K562 (cell line): ENCODE measurements around the gene NPAS3. TPM values are rescaled to one million over a fixed set of nuclear protein-coding genes. Genes with fewer than 3 reads are reported as not detected.

Experiments
- ATAC-seq: fragments of 200-7000 bp; cut with Tn5 transposase; 3 replicates; pipeline ENCODE4 v1.9.1; 2020; ENCODE audit warnings: moderate library complexity
- BruUV-seq: library from RNA; stranded (reverse); fragments of 400-500 nt; replicated peaks from 2 replicates; lab custom pipeline; 2021; lab: Mats Ljungman, UMichigan
- CTCF ChIA-PET: fragments of 300-600 bp; formaldehyde crosslinking; extraction: SDS; loops from one replicate; lab custom pipeline; 2021; ENCODE audit warnings: low intra/inter-chr PET ratio; lab: Yijun Ruan, JAX
- POLR2A ChIA-PET: fragments of 300-600, 350-650 bp; sonication (Branson Sonifier 250); formaldehyde crosslinking; extraction: SDS; loops from one replicate; lab custom pipeline; 2021; ENCODE audit warnings: antibody characterized with exemption, inconsistent platforms; lab: Yijun Ruan, JAX
- DNase-seq, 4 experiments: peaks; one replicate each; pipeline versions ENCODE4 v3.0.0 to v3.0.0-alpha.2; 2011 to 2018; ENCODE audit warnings: low spot score in 3 of 4, mixed read lengths in 3 of 4; ENCODE audit errors: extremely low read depth in 1 of 4
- FAIRE-seq: peaks from 2 replicates; lab custom pipeline; 2011; peaks lifted over from hg19 to GRCh38; lab: Jason Lieb, UNC
- H2AFZ ChIP-seq: 2 replicates; pipeline ENCODE4 v1.6.0; 2011; ENCODE audit warnings: low read depth, low read length, control low read depth, inconsistent platforms
- H3K27ac ChIP-seq: fragments of 200-600 bp; 3 replicates; pipeline ENCODE4 v1.8.0; 2011; ENCODE audit warnings: low read depth, mild to moderate bottlenecking, control low read depth, inconsistent platforms, low read length, moderate library complexity, mixed read lengths; ENCODE audit errors: extremely low read depth
- H3K27me3 ChIP-seq, 2 experiments: fragments of 300-600 bp in 1 of 2; 2 replicates in 1 of 2; 3 replicates in 1 of 2; pipeline versions ENCODE4 v1.6.0 to v1.8.0; 2011; ENCODE audit warnings: inconsistent platforms in 2 of 2, low read length in 2 of 2, mild to moderate bottlenecking in 1 of 2, mixed read lengths in 1 of 2, moderate library complexity in 1 of 2; ENCODE audit not compliant: control insufficient read depth in 2 of 2, insufficient read depth in 2 of 2
- H3K36me3 ChIP-seq: fragments of 300-600 bp; 3 replicates; pipeline ENCODE4 v1.8.0; 2011; ENCODE audit warnings: mild to moderate bottlenecking, low read length, inconsistent platforms; ENCODE audit not compliant: control insufficient read depth, insufficient read depth
- H3K4me1 ChIP-seq, 2 experiments: fragments of 200-600 bp in 1 of 2; replicated peaks in 1 of 2; 2 replicates in 1 of 2; 3 replicates in 1 of 2; pipeline versions ENCODE4 v1.5.1 to v1.8.0; 2011; ENCODE audit warnings: inconsistent platforms in 2 of 2, low read length in 2 of 2, mild to moderate bottlenecking in 1 of 2, mixed read lengths in 1 of 2, moderate library complexity in 1 of 2; ENCODE audit not compliant: control insufficient read depth in 2 of 2, insufficient read depth in 2 of 2
- H3K4me2 ChIP-seq: 2 replicates; pipeline ENCODE4 v1.6.1; 2011; ENCODE audit warnings: low read length, control low read depth, inconsistent platforms, mixed read lengths; ENCODE audit not compliant: insufficient read depth
- H3K4me3 ChIP-seq: fragments of 200-600 bp; sonication (generic), shearing (Covaris generic); 2 replicates; pipeline ENCODE4 v1.5.1; 2016; ENCODE audit warnings: control low read depth, inconsistent platforms
- H3K79me2 ChIP-seq: fragments of 200-600 bp; 3 replicates; pipeline ENCODE4 v1.8.0; 2011; ENCODE audit warnings: low read length, inconsistent platforms; ENCODE audit not compliant: control insufficient read depth, insufficient read depth
- H3K9ac ChIP-seq, 2 experiments: 2 replicates each; pipeline versions ENCODE4 v1.6.0 to v1.6.1; 2011; ENCODE audit warnings: low read depth in 2 of 2, low read length in 2 of 2, control low read depth in 1 of 2, inconsistent platforms in 1 of 2, mild to moderate bottlenecking in 1 of 2, mixed read lengths in 1 of 2; ENCODE audit not compliant: insufficient read depth in 1 of 2
- H3K9me1 ChIP-seq: one replicate; pipeline ENCODE4 v1.6.0; 2011; ENCODE audit warnings: inconsistent platforms, mild to moderate bottlenecking, low read length, moderate library complexity; ENCODE audit not compliant: control insufficient read depth, insufficient read depth
- H3K9me3 ChIP-seq: replicated peaks from 2 replicates; pipeline ENCODE4 v1.5.1; 2011; ENCODE audit warnings: low read depth, low read length, inconsistent platforms; ENCODE audit not compliant: control insufficient read depth, insufficient read depth
- H4K20me1 ChIP-seq: replicated peaks from 2 replicates; pipeline ENCODE4 v1.6.1; 2011; ENCODE audit warnings: low read length, inconsistent platforms, mixed read lengths; ENCODE audit not compliant: control insufficient read depth, insufficient read depth
- KDM4B ChIP-seq, 2 experiments: fragments of 450-650 bp in 1 of 2; sonication (generic) in 1 of 2; IDR thresholded peaks; 2 replicates each; pipeline ENCODE4 v1.6.1; 2016 to 2017; ENCODE audit warnings: borderline replicate concordance in 2 of 2, antibody characterized with exemption in 1 of 2, low read depth in 1 of 2, mild to moderate bottlenecking in 1 of 2
- LEF1 ChIP-seq: fragments of 450-650 bp; IDR thresholded peaks from 2 replicates; pipeline ENCODE4 v1.6.1; 2016; ENCODE audit warnings: mild to moderate bottlenecking
- ZNF184 ChIP-seq: sonication (generic); formaldehyde crosslinking; IDR thresholded peaks from 2 replicates; pipeline ENCODE4 v1.5.0; 2020; ENCODE audit warnings: missing genetic modification reagents
- ZNF764 ChIP-seq: fragments of 250-450 bp; sonication (Bioruptor Pico); IDR thresholded peaks from 2 replicates; pipeline ENCODE4 v1.4.0; 2020; ENCODE audit warnings: low read depth, mild to moderate bottlenecking, moderate library complexity
- ZSCAN29 ChIP-seq: fragments of 450-650 bp; IDR thresholded peaks from 2 replicates; pipeline ENCODE4 v1.6.1; 2017
- ZSCAN32 ChIP-seq: fragments of 450-650 bp; formaldehyde crosslinking; IDR thresholded peaks from 2 replicates; pipeline ENCODE4 v1.4.0; 2020; ENCODE audit warnings: mild to moderate bottlenecking, moderate library complexity
- WGBS: fragments of 100-300 bp; shearing (Covaris generic); methylation state at CpG from one replicate; pipeline ENCODE4 v1.1.6; 2016; ENCODE audit warnings: low coverage, mixed read lengths; ENCODE audit not compliant: insufficient coverage; ENCODE audit errors: missing lambda C conversion rate; 5-methylcytosine and 5-hydroxymethylcytosine counted together
- in situ Hi-C: fragments of 300-500 bp; cut with MboI; formaldehyde crosslinking; loops from 4 replicates; pipeline ENCODE4 v1.15.0; 2018; ENCODE audit warnings: inconsistent platforms, mixed read lengths
- intact Hi-C: fragments of 100-400 bp; cut with micrococcal nuclease; formaldehyde crosslinking; loops from 2 replicates; pipeline ENCODE4 v1.14.2; 2022
- polyA plus RNA-seq, 8 experiments: library from polyadenylated mRNA; depleted of rRNA in 4 of 8; stranded (reverse) in 5 of 8; unstranded in 3 of 8; fragments of >200 nt; fragmentation: Nextera tagmentation in 2 of 8; fragmentation: Illumina TruSeq in 1 of 8; extraction: Ambion mirVana in 2 of 8; extraction: Trizol in 1 of 8; gene quantifications; 2 replicates each; pipeline versions ENCODE4 v1.2.1 to v1.2.3, GENCODE V29; 2011 to 2014; ENCODE audit warnings: inconsistent platforms in 1 of 8, missing spikeins in 1 of 8
- total RNA-seq, 7 experiments: library from RNA; depleted of rRNA in 6 of 7; stranded (reverse); fragments of >200 nt in 6 of 7; fragmentation: Illumina TruSeq in 2 of 7; extraction: Trizol in 2 of 7; gene quantifications; 2 replicates each; pipeline versions ENCODE4 v1.2.1 to v1.2.3, GENCODE V29; 2011 to 2021; ENCODE audit warnings: low replicate concordance in 1 of 7
- TF ChIP-seq, protein P1 (sequence below): sonication (generic); formaldehyde crosslinking; IDR thresholded peaks from 2 replicates; pipeline ENCODE4 v1.8.0; 2023; ENCODE audit warnings: mild to moderate bottlenecking, missing genetic modification reagents
- TF ChIP-seq, protein P2 (sequence below): fragments of 450-650 bp; formaldehyde crosslinking; IDR thresholded peaks from 2 replicates; pipeline ENCODE4 v1.4.0; 2022; ENCODE audit warnings: missing genetic modification characterization
- TF ChIP-seq, protein P3 (sequence below): fragments of 200-400 bp; formaldehyde crosslinking; IDR thresholded peaks from 2 replicates; pipeline ENCODE4 v1.6.1; 2017; ENCODE audit warnings: mild to moderate bottlenecking, low read depth, low read length, moderate library complexity

The NPAS3 gene
- total and polyA plus RNA-seq, 9 of the 15 experiments (the other 6 are each of a cell fraction or from before 2014, with no cell fraction given) = 0.04 TPM; not detected in 8

DNA sequence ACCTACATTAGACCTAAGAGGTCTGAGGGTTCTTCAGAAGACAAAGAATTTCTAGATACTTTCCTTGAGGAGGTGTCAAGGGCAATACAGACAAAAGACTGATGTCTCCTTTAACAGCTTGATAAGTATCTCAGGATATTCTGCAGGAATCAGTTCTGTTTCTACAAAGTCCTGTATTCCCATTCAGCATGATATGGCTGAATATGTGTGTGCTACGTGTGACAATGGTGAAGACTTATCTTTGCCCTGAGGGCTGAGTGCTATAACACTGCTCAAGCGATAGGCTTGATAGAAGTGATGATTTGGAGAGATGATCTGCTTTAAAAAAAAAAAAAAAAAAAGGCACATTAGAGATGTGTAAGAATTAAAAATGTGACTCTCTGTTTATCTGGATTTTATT is 582.5 kb downstream of the NPAS3 start (continued):
- no peak for TF ChIP-seq ZSCAN32 (CRISPR knock-in tag)

DNA sequence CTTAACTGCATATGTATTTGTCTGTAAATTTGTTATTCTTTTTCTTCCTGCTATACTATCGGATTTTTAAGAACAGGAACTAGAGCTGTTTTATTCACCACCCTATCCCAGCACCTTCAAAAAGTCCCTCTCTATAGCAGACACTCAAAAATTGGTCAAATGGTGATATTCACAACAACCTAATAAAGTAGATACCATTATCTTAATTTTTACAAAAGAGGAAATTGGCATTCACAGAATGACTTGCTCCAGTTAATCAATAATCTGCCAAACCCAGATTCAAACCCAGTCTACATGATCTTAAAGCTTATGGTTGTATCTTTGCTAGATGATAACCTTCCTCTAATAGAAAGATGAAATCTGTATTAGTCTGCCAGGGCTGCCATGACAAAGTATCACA is 585.6 kb downstream of the NPAS3 start:
- Histone ChIP-seq H3K79me2 (no peaks in the 10 kb centered on the region), H3K4me2 (no peak overlapping the region), H3K9ac (no peak overlapping the region), H3K9me1 (no peaks in the 10 kb centered on the region), H3K9me3 (no peaks in the 10 kb centered on the region), H3K4me1 (no peaks in the 10 kb centered on the region), H3K4me3 (no peak overlapping the region), H3K27me3 (peaks cover 0 to 2% of the 10 kb centered on the region in 2 experiments; a peak in 2 of 5 replicates), H3K36me3 (no peaks in the 10 kb centered on the region), H2AFZ (no peak overlapping the region), H4K20me1 (no peaks in the 10 kb centered on the region), H3K27ac (no peak overlapping the region)
- no peak for ATAC-seq
- no peak for DNase-seq
- ChIA-PET POLR2A (no interaction called here), CTCF (no interaction called here)
- intact Hi-C loops = no loop called here
- WGBS = 0% methylated on average over 1 of the region's 1 CpG
- in situ Hi-C loops = no loop called here
- FAIRE-seq = no peak
- no peak for TF ChIP-seq ZNF764 (CRISPR knock-in tag)
- TF ChIP-seq ZNF184 (CRISPR knock-in tag) = no peak
- TF ChIP-seq KDM4B (IDR thresholded peaks at IDR 0.05; ENCODE audit: borderline replicate concordance in 2 of 2, low read depth in 1 of 2) = no peak
- TF ChIP-seq LEF1 = no peak
- no peak for TF ChIP-seq ZSCAN29
- TF ChIP-seq, protein P1, sequence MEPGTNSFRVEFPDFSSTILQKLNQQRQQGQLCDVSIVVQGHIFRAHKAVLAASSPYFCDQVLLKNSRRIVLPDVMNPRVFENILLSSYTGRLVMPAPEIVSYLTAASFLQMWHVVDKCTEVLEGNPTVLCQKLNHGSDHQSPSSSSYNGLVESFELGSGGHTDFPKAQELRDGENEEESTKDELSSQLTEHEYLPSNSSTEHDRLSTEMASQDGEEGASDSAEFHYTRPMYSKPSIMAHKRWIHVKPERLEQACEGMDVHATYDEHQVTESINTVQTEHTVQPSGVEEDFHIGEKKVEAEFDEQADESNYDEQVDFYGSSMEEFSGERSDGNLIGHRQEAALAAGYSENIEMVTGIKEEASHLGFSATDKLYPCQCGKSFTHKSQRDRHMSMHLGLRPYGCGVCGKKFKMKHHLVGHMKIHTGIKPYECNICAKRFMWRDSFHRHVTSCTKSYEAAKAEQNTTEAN (CRISPR knock-in tag) = no peak
- TF ChIP-seq, protein P2, sequence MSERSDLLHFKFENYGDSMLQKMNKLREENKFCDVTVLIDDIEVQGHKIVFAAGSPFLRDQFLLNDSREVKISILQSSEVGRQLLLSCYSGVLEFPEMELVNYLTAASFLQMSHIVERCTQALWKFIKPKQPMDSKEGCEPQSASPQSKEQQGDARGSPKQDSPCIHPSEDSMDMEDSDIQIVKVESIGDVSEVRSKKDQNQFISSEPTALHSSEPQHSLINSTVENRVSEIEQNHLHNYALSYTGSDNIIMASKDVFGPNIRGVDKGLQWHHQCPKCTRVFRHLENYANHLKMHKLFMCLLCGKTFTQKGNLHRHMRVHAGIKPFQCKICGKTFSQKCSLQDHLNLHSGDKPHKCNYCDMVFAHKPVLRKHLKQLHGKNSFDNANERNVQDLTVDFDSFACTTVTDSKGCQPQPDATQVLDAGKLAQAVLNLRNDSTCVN (CRISPR knock-in tag) = no peak
- TF ChIP-seq, protein P3, sequence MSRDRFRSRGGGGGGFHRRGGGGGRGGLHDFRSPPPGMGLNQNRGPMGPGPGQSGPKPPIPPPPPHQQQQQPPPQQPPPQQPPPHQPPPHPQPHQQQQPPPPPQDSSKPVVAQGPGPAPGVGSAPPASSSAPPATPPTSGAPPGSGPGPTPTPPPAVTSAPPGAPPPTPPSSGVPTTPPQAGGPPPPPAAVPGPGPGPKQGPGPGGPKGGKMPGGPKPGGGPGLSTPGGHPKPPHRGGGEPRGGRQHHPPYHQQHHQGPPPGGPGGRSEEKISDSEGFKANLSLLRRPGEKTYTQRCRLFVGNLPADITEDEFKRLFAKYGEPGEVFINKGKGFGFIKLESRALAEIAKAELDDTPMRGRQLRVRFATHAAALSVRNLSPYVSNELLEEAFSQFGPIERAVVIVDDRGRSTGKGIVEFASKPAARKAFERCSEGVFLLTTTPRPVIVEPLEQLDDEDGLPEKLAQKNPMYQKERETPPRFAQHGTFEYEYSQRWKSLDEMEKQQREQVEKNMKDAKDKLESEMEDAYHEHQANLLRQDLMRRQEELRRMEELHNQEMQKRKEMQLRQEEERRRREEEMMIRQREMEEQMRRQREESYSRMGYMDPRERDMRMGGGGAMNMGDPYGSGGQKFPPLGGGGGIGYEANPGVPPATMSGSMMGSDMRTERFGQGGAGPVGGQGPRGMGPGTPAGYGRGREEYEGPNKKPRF = no peak
- no TSS peak for BruUV-seq
